ENCODE data around the gene MZT1. TPM values are rescaled to one million over a fixed set of nuclear protein-coding genes. Genes with fewer than 3 reads are reported as not detected.

The MZT1 gene
- total RNA-seq, 4 donors from 2014 or later = 2.7 to 7.6 (median 4.1) TPM

GRCh38 chr13:72692884-72693514 lies 34.4 kb downstream of the MZT1 start:
- no peak for TF ChIP-seq POLR2A (IDR thresholded peaks at IDR 0.05)
- TF ChIP-seq EP300 (IDR thresholded peaks at IDR 0.05) = no peak
- no peak for TF ChIP-seq CTCF (IDR thresholded peaks at IDR 0.05)
- no peak for DNase-seq (ENCODE audit: low spot score in 2 of 2)
- H3K27ac ChIP-seq = no peak overlapping the region
- H3K9me3 ChIP-seq = peaks cover 0 to 11% (median 0%) of the 10 kb centered on the region in 4 donors
- no peaks in the 10 kb centered on the region for H3K4me1 ChIP-seq
- no peaks in the 10 kb centered on the region for H3K36me3 ChIP-seq
- H3K27me3 ChIP-seq = no peaks in the 10 kb centered on the region
- H3K4me3 ChIP-seq = no peak overlapping the region
- 44 to 69% methylated on average over 5 of the region's 5 CpGs for WGBS, 2 donors

- H3K27ac ChIP-seq = no peak overlapping the region
- no peak for TF ChIP-seq EP300 (IDR thresholded peaks at IDR 0.05)
- TF ChIP-seq POLR2A (IDR thresholded peaks at IDR 0.05) = no peak
- TF ChIP-seq CTCF (IDR thresholded peaks at IDR 0.05) = no peak
Observed at GRCh38 chr13:72689181-72689696, 38.2 kb downstream of the MZT1 start.

GRCh38 chr13:72686766-72687165 lies 40.7 kb downstream of the MZT1 start:
- TF ChIP-seq POLR2A (IDR thresholded peaks at IDR 0.05) (no peak), EP300 (IDR thresholded peaks at IDR 0.05) (no peak), CTCF (IDR thresholded peaks at IDR 0.05) (no peak)
- Histone ChIP-seq H3K36me3 (no peaks in the 10 kb centered on the region), H3K27ac (no peak overlapping the region), H3K4me3 (no peak overlapping the region), H3K27me3 (no peaks in the 10 kb centered on the region), H3K4me1 (no peaks in the 10 kb centered on the region), H3K9me3 (no peaks in the 10 kb centered on the region)
- DNase-seq (ENCODE audit: low spot score in 2 of 2) = no peak
- 83% methylated on average over 3 of the region's 3 CpGs for WGBS, 2 donors

More at GRCh38 chr13:72689181-72689696, 38.2 kb downstream of the MZT1 start:
- no peaks in the 10 kb centered on the region for H3K36me3 ChIP-seq
- H3K27me3 ChIP-seq = no peaks in the 10 kb centered on the region
- no peak for DNase-seq (ENCODE audit: low spot score in 2 of 2)
- H3K4me1 ChIP-seq = no peaks in the 10 kb centered on the region
- H3K9me3 ChIP-seq = peaks cover 0 to 11% (median 0%) of the 10 kb centered on the region in 4 donors
- H3K4me3 ChIP-seq = no peak overlapping the region

GRCh38 chr13:72680353-72680752 lies 47.1 kb downstream of the MZT1 start:
- 96 to 97% methylated on average over 1 of the region's 1 CpG for WGBS, 2 donors
- no peaks in the 10 kb centered on the region for H3K9me3 ChIP-seq
- no peaks in the 10 kb centered on the region for H3K36me3 ChIP-seq
- H3K27ac ChIP-seq = no peak overlapping the region
- no peak for DNase-seq (ENCODE audit: low spot score in 2 of 2)
- no peaks in the 10 kb centered on the region for H3K27me3 ChIP-seq
- no peaks in the 10 kb centered on the region for H3K4me1 ChIP-seq
- H3K4me3 ChIP-seq = no peak overlapping the region
- TF ChIP-seq POLR2A (IDR thresholded peaks at IDR 0.05) (no peak), EP300 (IDR thresholded peaks at IDR 0.05) (no peak), CTCF (IDR thresholded peaks at IDR 0.05) (no peak)

- no peak for DNase-seq (ENCODE audit: low spot score in 2 of 2)
- Histone ChIP-seq H3K27me3 (no peaks in the 10 kb centered on the region), H3K9me3 (no peaks in the 10 kb centered on the region), H3K4me1 (no peaks in the 10 kb centered on the region), H3K4me3 (no peak overlapping the region), H3K27ac (no peak overlapping the region), H3K36me3 (no peaks in the 10 kb centered on the region)
- TF ChIP-seq POLR2A (IDR thresholded peaks at IDR 0.05) (no peak), EP300 (IDR thresholded peaks at IDR 0.05) (no peak), CTCF (IDR thresholded peaks at IDR 0.05) (no peak)
- 6 to 24% methylated on average over 1 of the region's 1 CpG for WGBS, 2 donors
Observed at GRCh38 chr13:72678312-72678711, 49.1 kb downstream of the MZT1 start.
